ENCODE measurements around the gene COX5A. TPM values are rescaled to one million over a fixed set of nuclear protein-coding genes. Genes with fewer than 3 reads are reported as not detected.

The COX5A gene
- total and polyA plus RNA-seq, 2 of the 13 experiments (the other 11 are each of a cell fraction or from before 2014, with no cell fraction given): 158 to 218 TPM

DNA sequence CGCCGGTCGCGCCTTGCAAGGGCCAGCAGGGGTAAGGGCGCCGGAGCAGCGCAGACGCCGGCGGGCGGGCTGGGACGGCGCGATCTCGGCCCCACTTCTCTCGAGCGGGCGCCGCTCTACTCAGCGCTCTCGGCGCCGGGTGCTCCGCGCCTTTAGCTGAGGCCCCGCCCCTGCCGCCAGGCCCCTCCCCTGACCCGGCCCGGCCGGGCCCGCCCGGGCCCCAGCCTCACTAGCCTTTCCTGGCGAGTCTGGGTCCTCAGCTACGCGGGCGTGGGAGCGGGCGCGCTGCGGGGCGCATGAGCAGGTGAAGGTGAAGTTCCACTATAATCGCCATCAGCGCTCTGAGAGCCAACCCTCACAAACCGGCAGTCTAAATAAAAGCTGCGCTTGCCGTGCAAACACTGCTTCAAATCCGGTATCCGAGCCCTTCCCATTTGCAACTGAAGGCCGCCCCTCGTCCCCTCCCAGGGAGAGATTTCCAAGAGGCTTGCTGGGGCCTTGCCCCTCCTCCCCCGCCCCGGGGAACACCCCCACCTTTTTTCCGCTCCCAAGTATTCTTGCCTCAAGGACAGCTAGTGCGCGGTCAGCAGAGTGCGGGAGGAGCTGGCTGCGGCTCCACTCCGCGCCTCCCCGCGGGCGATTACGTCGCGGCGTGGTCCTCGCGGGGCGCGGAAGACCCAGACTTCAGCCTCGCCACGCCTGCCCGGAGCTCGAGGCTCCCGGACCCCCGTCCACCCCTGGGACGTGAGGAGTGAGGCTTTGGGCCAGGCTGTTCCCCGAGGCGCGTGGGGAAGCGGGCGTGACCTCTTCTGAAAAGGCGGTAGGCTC is 19.0 kb upstream of the COX5A start, which contains the start of gene RPP25 (continued):
- TF ChIP-seq STAG1 (CRISPR knock-in tag; IDR thresholded peaks at IDR 0.05) (no peak), MTF2 (CRISPR knock-in tag; IDR thresholded peaks at IDR 0.05; ENCODE audit: borderline replicate concordance) (no peak), ZNF772 (CRISPR knock-in tag; IDR thresholded peaks at IDR 0.05) (0 out of 2 replicates have a peak, but pooled peaks have one; percentile 56), RNF2 (conservative IDR thresholded peaks at IDR 0.05; ENCODE audit: low read depth) (no peak; the same call in 1 of the 2 replicates), ZMYM4 (CRISPR knock-in tag; IDR thresholded peaks at IDR 0.05) (no peak), ZNF235 (CRISPR knock-in tag; IDR thresholded peaks at IDR 0.05; ENCODE audit: borderline replicate concordance) (no peak), KDM3A (CRISPR knock-in tag; IDR thresholded peaks at IDR 0.05; ENCODE audit: low read depth) (no peak), SNAI1 (CRISPR knock-in tag; IDR thresholded peaks at IDR 0.05; ENCODE audit: borderline replicate concordance) (no peak; the same call in 1 of the 2 replicates), HIVEP1 (CRISPR knock-in tag; IDR thresholded peaks at IDR 0.05) (no peak), HNRNPUL1 (IDR thresholded peaks at IDR 0.05; ENCODE audit: low read depth, low read length) (no peak), SAFB2 (CRISPR knock-in tag; IDR thresholded peaks at IDR 0.05; ENCODE audit: borderline replicate concordance, low read depth) (no peak), THYN1 (CRISPR knock-in tag; IDR thresholded peaks at IDR 0.05; ENCODE audit: borderline replicate concordance, low read depth) (no peak), ADNP (CRISPR knock-in tag; IDR thresholded peaks at IDR 0.05) (no peak), ZNF3 (CRISPR knock-in tag; IDR thresholded peaks at IDR 0.05) (no peak), MEF2D (CRISPR knock-in tag; IDR thresholded peaks at IDR 0.05) (no peak), PRMT3 (CRISPR knock-in tag; IDR thresholded peaks at IDR 0.05; ENCODE audit: borderline replicate concordance, low read depth) (no peak), ZNF510 (CRISPR knock-in tag; IDR thresholded peaks at IDR 0.05; ENCODE audit: low read depth) (no peak), MAFG (CRISPR knock-in tag; IDR thresholded peaks at IDR 0.05) (no peak), ZNF329 (CRISPR knock-in tag; IDR thresholded peaks at IDR 0.05; ENCODE audit: low read depth) (no peak), ZNF777 (CRISPR knock-in tag; IDR thresholded peaks at IDR 0.05) (peak; percentile 67), MAF1 (CRISPR knock-in tag; IDR thresholded peaks at IDR 0.05; ENCODE audit: borderline replicate concordance) (no peak)
- TF ChIP-seq, protein P1, sequence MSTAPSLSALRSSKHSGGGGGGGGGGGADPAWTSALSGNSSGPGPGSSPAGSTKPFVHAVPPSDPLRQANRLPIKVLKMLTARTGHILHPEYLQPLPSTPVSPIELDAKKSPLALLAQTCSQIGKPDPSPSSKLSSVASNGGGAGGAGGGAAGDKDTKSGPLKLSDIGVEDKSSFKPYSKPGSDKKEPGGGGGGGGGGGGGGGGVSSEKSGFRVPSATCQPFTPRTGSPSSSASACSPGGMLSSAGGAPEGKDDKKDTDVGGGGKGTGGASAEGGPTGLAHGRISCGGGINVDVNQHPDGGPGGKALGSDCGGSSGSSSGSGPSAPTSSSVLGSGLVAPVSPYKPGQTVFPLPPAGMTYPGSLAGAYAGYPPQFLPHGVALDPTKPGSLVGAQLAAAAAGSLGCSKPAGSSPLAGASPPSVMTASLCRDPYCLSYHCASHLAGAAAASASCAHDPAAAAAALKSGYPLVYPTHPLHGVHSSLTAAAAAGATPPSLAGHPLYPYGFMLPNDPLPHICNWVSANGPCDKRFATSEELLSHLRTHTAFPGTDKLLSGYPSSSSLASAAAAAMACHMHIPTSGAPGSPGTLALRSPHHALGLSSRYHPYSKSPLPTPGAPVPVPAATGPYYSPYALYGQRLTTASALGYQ (CRISPR knock-in tag; IDR thresholded peaks at IDR 0.05): no peak
- TF ChIP-seq, protein P2, sequence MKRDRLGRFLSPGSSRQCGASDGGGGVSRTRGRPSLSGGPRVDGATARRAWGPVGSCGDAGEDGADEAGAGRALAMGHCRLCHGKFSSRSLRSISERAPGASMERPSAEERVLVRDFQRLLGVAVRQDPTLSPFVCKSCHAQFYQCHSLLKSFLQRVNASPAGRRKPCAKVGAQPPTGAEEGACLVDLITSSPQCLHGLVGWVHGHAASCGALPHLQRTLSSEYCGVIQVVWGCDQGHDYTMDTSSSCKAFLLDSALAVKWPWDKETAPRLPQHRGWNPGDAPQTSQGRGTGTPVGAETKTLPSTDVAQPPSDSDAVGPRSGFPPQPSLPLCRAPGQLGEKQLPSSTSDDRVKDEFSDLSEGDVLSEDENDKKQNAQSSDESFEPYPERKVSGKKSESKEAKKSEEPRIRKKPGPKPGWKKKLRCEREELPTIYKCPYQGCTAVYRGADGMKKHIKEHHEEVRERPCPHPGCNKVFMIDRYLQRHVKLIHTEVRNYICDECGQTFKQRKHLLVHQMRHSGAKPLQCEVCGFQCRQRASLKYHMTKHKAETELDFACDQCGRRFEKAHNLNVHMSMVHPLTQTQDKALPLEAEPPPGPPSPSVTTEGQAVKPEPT (CRISPR knock-in tag; IDR thresholded peaks at IDR 0.05; ENCODE audit: low read depth): no peak
- TF ChIP-seq, protein P3, sequence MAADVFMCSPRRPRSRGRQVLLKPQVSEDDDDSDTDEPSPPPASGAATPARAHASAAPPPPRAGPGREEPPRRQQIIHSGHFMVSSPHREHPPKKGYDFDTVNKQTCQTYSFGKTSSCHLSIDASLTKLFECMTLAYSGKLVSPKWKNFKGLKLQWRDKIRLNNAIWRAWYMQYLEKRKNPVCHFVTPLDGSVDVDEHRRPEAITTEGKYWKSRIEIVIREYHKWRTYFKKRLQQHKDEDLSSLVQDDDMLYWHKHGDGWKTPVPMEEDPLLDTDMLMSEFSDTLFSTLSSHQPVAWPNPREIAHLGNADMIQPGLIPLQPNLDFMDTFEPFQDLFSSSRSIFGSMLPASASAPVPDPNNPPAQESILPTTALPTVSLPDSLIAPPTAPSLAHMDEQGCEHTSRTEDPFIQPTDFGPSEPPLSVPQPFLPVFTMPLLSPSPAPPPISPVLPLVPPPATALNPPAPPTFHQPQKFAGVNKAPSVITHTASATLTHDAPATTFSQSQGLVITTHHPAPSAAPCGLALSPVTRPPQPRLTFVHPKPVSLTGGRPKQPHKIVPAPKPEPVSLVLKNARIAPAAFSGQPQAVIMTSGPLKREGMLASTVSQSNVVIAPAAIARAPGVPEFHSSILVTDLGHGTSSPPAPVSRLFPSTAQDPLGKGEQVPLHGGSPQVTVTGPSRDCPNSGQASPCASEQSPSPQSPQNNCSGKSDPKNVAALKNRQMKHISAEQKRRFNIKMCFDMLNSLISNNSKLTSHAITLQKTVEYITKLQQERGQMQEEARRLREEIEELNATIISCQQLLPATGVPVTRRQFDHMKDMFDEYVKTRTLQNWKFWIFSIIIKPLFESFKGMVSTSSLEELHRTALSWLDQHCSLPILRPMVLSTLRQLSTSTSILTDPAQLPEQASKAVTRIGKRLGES (CRISPR knock-in tag; IDR thresholded peaks at IDR 0.05; ENCODE audit: borderline replicate concordance): no peak

Measured in HepG2 (cell line).